CD4-positive, alpha-beta T cell (primary cell): Measurements from ENCODE around the gene MTM1. TPM values are rescaled to one million over a fixed set of nuclear protein-coding genes. Genes with fewer than 3 reads are reported as not detected.

Experiments
- ATAC-seq: fragments of 200-7000 bp; cut with Tn5 transposase; one replicate; pipeline ENCODE4 v1.10.0; 2022; ENCODE audit warnings: mild to moderate bottlenecking; ENCODE audit not compliant: poor library complexity
- CTCF ChIA-PET: fragments of 350-600 bp; sonication (Branson Sonifier 250); formaldehyde crosslinking; loops from one replicate; lab custom pipeline; 2021; ENCODE audit warnings: antibody characterized with exemption, inconsistent platforms; lab: Charles Lee
- POLR2A ChIA-PET: fragments of 350-600 bp; sonication (Branson Sonifier 250); formaldehyde crosslinking; loops from one replicate; lab custom pipeline; 2021; ENCODE audit warnings: antibody characterized with exemption, inconsistent platforms; lab: Charles Lee
- DNase-seq, 14 experiments: peaks; one replicate each; pipeline ENCODE4 v3.0.0-alpha.2; 2013 to 2020; ENCODE audit warnings: mixed read lengths in 2 of 14
- H3K27ac ChIP-seq, 2 donors: one replicate each; pipeline versions ENCODE4 v1.5.1 to v1.7.0; 2013; ENCODE audit warnings: low read length in 2 of 2, low read depth in 1 of 2, mild to moderate bottlenecking in 1 of 2
- H3K27me3 ChIP-seq, 2 experiments: 1 replicate in 1 of 2; 2 replicates in 1 of 2; pipeline versions ENCODE4 v1.6.1 to v1.7.0; 2013; ENCODE audit warnings: low read length in 2 of 2, control low read depth in 1 of 2, mild to moderate bottlenecking in 1 of 2, moderate library complexity in 1 of 2; ENCODE audit not compliant: insufficient read depth in 2 of 2, control insufficient read depth in 1 of 2
- H3K36me3 ChIP-seq: one replicate; pipeline ENCODE4 v1.6.1; 2013; ENCODE audit warnings: low read length, control low read depth; ENCODE audit not compliant: insufficient read depth
- H3K4me1 ChIP-seq: one replicate; pipeline ENCODE4 v1.6.1; 2013; ENCODE audit warnings: low read length, control low read depth; ENCODE audit not compliant: insufficient read depth
- H3K4me3 ChIP-seq: one replicate; pipeline ENCODE4 v1.5.1; 2013; ENCODE audit warnings: mild to moderate bottlenecking, low read length, moderate library complexity
- H3K9me3 ChIP-seq, 2 experiments: 1 replicate in 1 of 2; 2 replicates in 1 of 2; pipeline versions ENCODE4 v1.6.1 to v1.7.0; 2013; ENCODE audit warnings: low read length in 2 of 2, mild to moderate bottlenecking in 2 of 2, control low read depth in 1 of 2, moderate library complexity in 1 of 2; ENCODE audit not compliant: control insufficient read depth in 1 of 2, insufficient read depth in 1 of 2
- H3K27ac Mint-ChIP-seq: one replicate; pipeline ENCODE4 v1.8.0; 2020; ENCODE audit warnings: mixed read lengths
- H3K27me3 Mint-ChIP-seq: one replicate; pipeline ENCODE4 v1.8.0; 2021; ENCODE audit warnings: mixed read lengths
- H3K36me3 Mint-ChIP-seq: one replicate; pipeline ENCODE4 v1.8.0; 2021; ENCODE audit warnings: low read depth, mixed read lengths
- H3K4me1 Mint-ChIP-seq: one replicate; pipeline ENCODE4 v1.8.0; 2021; ENCODE audit warnings: low read depth, mixed read lengths
- H3K4me3 Mint-ChIP-seq: one replicate; pipeline ENCODE4 v1.8.0; 2020; ENCODE audit warnings: mild to moderate bottlenecking, mixed read lengths
- H3K9me3 Mint-ChIP-seq: one replicate; pipeline ENCODE4 v1.8.0; 2020; ENCODE audit warnings: mixed read lengths
- CTCF ChIP-seq: fragments of 200-600 bp; IDR thresholded peaks from one replicate; pipeline ENCODE4 v1.8.0; 2022; ENCODE audit warnings: antibody characterized with exemption, mild to moderate bottlenecking
- intact Hi-C, 2 experiments: fragments of 100-400 bp; cut with DNase I in 1 of 2; cut with micrococcal nuclease in 1 of 2; formaldehyde crosslinking; loops; one replicate each; pipeline versions ENCODE4 v1.15.1 to v1.9.0; 2023 to 2025; cut with DNase I, micrococcal nuclease
- total RNA-seq, 174 experiments: library from RNA in 2 of 174; stranded (reverse) in 2 of 174; gene quantifications; one replicate each; pipeline ENCODE4 v1.2.3 and lab custom pipeline; 2021 to 2026

MTM1 gene
- total RNA-seq, 2 experiments from 2014 or later, result 20.6 to 26.9 TPM

GRCh38 chrX:150683536-150684146, 115.2 kb downstream of the MTM1 start:
- Histone ChIP-seq H3K36me3 (no peaks in the 10 kb centered on the region), H3K4me3 (no peak overlapping the region), H3K27ac (no peak overlapping the region), H3K4me1 (peaks cover 12% of the 10 kb centered on the region), H3K27me3 (no peaks in the 10 kb centered on the region), H3K9me3 (no peaks in the 10 kb centered on the region)
- DNase-seq (peak in 4 of 14 experiments; percentile 44 to 78 (median 72)), ATAC-seq (peak; percentile 54)
- Mint-ChIP-seq H3K9me3 (no peaks in the 10 kb centered on the region), H3K36me3 (no peaks in the 10 kb centered on the region), H3K4me1 (peaks cover 12% of the 10 kb centered on the region), H3K27ac (no peak overlapping the region), H3K27me3 (no peaks in the 10 kb centered on the region), H3K4me3 (no peak overlapping the region)
- ChIA-PET CTCF (interaction anchor here (0.6 to 1.8 kb wide), 19 partner anchors 9 to 60 kb away, joined by 3 to 17 read pairs (median 5); partner anchors contain the start of gene MTMR1), POLR2A (interaction anchor here (0.7 to 1.9 kb wide), 3 partner anchors 9 to 27 kb away, joined by 3 to 18 read pairs (median 3); partner anchors contain the start of gene MTMR1)
- TF ChIP-seq CTCF, result peak; percentile 61
- intact Hi-C loops, result loop anchor here (1.0 kb wide), 1 partner anchor 33 kb away; no protein-coding TSS in a partner anchor

GRCh38 chrX:150688911-150689451, 120.6 kb downstream of the MTM1 start:
- Mint-ChIP-seq H3K36me3 (peaks cover 6% of the 10 kb centered on the region), H3K4me3 (no peak overlapping the region), H3K27ac (peak overlapping the region; percentile 70), H3K9me3 (no peaks in the 10 kb centered on the region), H3K4me1 (peaks cover 34% of the 10 kb centered on the region), H3K27me3 (no peaks in the 10 kb centered on the region)
- H3K27me3 ChIP-seq, result no peaks in the 10 kb centered on the region
- CTCF ChIA-PET, result no interaction called here
- TF ChIP-seq CTCF, result no peak
- DNase-seq, result no peak
- no peaks in the 10 kb centered on the region for H3K36me3 ChIP-seq
- peaks cover 41% of the 10 kb centered on the region for H3K4me1 ChIP-seq
- no peak overlapping the region for H3K4me3 ChIP-seq
- H3K9me3 ChIP-seq, result no peaks in the 10 kb centered on the region
- H3K27ac ChIP-seq, result no peak overlapping the region
- intact Hi-C loops, result no loop called here
- no peak for ATAC-seq
- POLR2A ChIA-PET, result no interaction called here

- peaks cover 9% of the 10 kb centered on the region for H3K36me3 Mint-ChIP-seq
- no peaks in the 10 kb centered on the region for H3K9me3 ChIP-seq
- H3K4me1 ChIP-seq, result peaks cover 51% of the 10 kb centered on the region
- peak overlapping the region; percentile 30 for H3K4me3 Mint-ChIP-seq
- no peaks in the 10 kb centered on the region for H3K36me3 ChIP-seq
- H3K9me3 Mint-ChIP-seq, result no peaks in the 10 kb centered on the region
- DNase-seq (peak in 1 of 14 experiments; percentile 10), ATAC-seq (no peak)
- no peak overlapping the region for H3K4me3 ChIP-seq
- H3K27me3 Mint-ChIP-seq, result no peaks in the 10 kb centered on the region
- no peaks in the 10 kb centered on the region for H3K27me3 ChIP-seq
- H3K4me1 Mint-ChIP-seq, result peaks cover 44% of the 10 kb centered on the region
- POLR2A ChIA-PET, result no interaction called here
- peak overlapping the region; percentile 10 to 23 for H3K27ac ChIP-seq
- no peak for TF ChIP-seq CTCF
- CTCF ChIA-PET, result interaction anchor here (0.8 kb wide), 1 partner anchor 25 kb away, joined by 3 read pairs; no protein-coding TSS in a partner anchor
- peak overlapping the region; percentile 99 for H3K27ac Mint-ChIP-seq
- intact Hi-C loops, result loop anchor here (5.0 to 10.0 kb wide), 3 partner anchors 115 to 1185 kb away; partner anchors contain the start of genes IDS (in 1 of the 2) and MTM1 (in 1 of the 2)
These were observed 121.7 kb downstream of the MTM1 start for GRCh38 chrX:150690126-150690525.
